DND-41 (cell line): ENCODE data around the gene IL17F.
A peak's percentile ranks its signal among the peaks of the same experiment; 100 is the strongest.

Source experiments
- ATAC-seq: fragments of 200-7000 bp; cut with Tn5 transposase; 3 replicates; pipeline ENCODE4 v1.9.1; 2021; ENCODE audit warnings: low read depth; ENCODE audit not compliant: insufficient read depth
- DNase-seq: peaks from one replicate; pipeline ENCODE4 v3.0.0-alpha.2; 2020
- H2AFZ ChIP-seq: 2 replicates; pipeline ENCODE4 v1.6.0; 2012; ENCODE audit warnings: low read depth, low read length
- H3K27ac ChIP-seq: 2 replicates; pipeline ENCODE4 v1.5.1; 2012; ENCODE audit warnings: low read length, inconsistent platforms
- H3K27me3 ChIP-seq: fragments of 200-600 bp; sonication (generic); 2 replicates; pipeline ENCODE4 v1.6.0; 2012; ENCODE audit warnings: low read length, mild to moderate bottlenecking, inconsistent platforms; ENCODE audit not compliant: insufficient read depth, poor library complexity
- H3K36me3 ChIP-seq: 2 replicates; pipeline ENCODE4 v1.5.1; 2012; ENCODE audit warnings: low read length, inconsistent platforms; ENCODE audit not compliant: insufficient read depth
- H3K4me1 ChIP-seq: 2 replicates; pipeline ENCODE4 v1.5.1; 2012; ENCODE audit warnings: mild to moderate bottlenecking, low read length; ENCODE audit not compliant: insufficient read depth
- H3K4me2 ChIP-seq: 2 replicates; pipeline ENCODE4 v1.6.0; 2012; ENCODE audit warnings: mild to moderate bottlenecking, moderate library complexity, low read length, inconsistent platforms; ENCODE audit not compliant: insufficient read depth
- H3K4me3 ChIP-seq, 2 experiments: fragments of 200-600 bp in 1 of 2; shearing (Covaris generic) in 1 of 2; 2 replicates each; pipeline ENCODE4 v1.5.1; 2012 to 2016; ENCODE audit warnings: inconsistent platforms in 2 of 2, low read length in 2 of 2, mild to moderate bottlenecking in 2 of 2, low read depth in 1 of 2, moderate library complexity in 1 of 2
- H3K79me2 ChIP-seq: 2 replicates; pipeline ENCODE4 v1.6.0; 2012; ENCODE audit warnings: low read length, inconsistent platforms; ENCODE audit not compliant: insufficient read depth
- H3K9ac ChIP-seq: 2 replicates; pipeline ENCODE4 v1.6.0; 2012; ENCODE audit warnings: low read depth, mild to moderate bottlenecking, inconsistent platforms, low read length, moderate library complexity
- H3K9me3 ChIP-seq: 2 replicates; pipeline ENCODE4 v1.5.1; 2012; ENCODE audit warnings: low read length, moderate library complexity, mild to moderate bottlenecking, inconsistent platforms; ENCODE audit not compliant: insufficient read depth, severe bottlenecking
- H4K20me1 ChIP-seq: 2 replicates; pipeline ENCODE4 v1.6.0; 2012; ENCODE audit warnings: low read length; ENCODE audit not compliant: insufficient read depth
- EZH2 ChIP-seq: IDR thresholded peaks from 3 replicates; pipeline ENCODE4 v1.6.1; 2012; ENCODE audit warnings: borderline replicate concordance, low read depth, mild to moderate bottlenecking, moderate library complexity, low read length, inconsistent platforms; ENCODE audit not compliant: severe bottlenecking
- TF ChIP-seq, protein P1 (sequence below): IDR thresholded peaks from 2 replicates; pipeline ENCODE4 v1.5.1; 2012; ENCODE audit warnings: borderline replicate concordance, low read length, moderate library complexity, mild to moderate bottlenecking; ENCODE audit not compliant: poor library complexity, severe bottlenecking; ENCODE audit errors: extremely low read depth

The IL17F gene

DNA sequence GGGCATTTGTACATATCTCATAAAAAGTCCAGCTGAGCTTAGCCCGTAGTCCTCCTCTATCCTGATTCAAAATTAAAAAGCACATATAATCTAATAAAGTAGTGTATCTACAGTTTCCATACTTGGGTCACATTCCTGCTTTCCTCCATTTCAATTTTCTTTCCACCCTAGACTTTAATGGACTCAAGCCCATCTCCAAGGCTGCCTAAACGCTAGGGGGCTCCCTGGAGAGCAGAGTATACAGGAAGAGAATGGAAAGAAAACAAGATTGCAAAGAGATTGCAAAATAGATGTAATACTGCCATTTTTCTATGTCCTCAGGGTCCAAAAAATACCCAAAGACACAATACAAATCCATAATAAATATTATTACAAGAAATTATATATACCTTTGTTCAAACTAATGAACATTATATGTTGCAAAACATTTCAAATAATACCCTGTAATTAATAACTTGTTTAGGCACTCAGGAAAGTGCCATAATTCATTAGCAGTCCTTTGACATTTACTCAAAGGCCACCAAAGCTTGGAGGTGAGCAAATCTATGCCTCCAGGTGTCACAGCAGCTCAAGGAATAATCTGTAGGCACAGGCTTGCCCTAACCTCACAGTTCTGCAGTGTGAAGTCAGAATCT, 42.6 kb upstream of the IL17F start:
- peaks cover 43% of the 10 kb centered on the region for H3K4me1 ChIP-seq
- H3K27me3 ChIP-seq = no peaks in the 10 kb centered on the region
- peak overlapping the region; percentile 56 for H2AFZ ChIP-seq
- H3K9me3 ChIP-seq = no peaks in the 10 kb centered on the region
- peaks cover 32% of the 10 kb centered on the region for H3K79me2 ChIP-seq
- peak overlapping the region; percentile 94 for H3K27ac ChIP-seq
- H3K4me3 ChIP-seq = no peak overlapping the region; a peak in 1 of 4 replicates
- peak overlapping the region; percentile 72 for H3K9ac ChIP-seq
- H4K20me1 ChIP-seq = peaks cover 14% of the 10 kb centered on the region
- no peak for TF ChIP-seq EZH2
- TF ChIP-seq, protein P1, sequence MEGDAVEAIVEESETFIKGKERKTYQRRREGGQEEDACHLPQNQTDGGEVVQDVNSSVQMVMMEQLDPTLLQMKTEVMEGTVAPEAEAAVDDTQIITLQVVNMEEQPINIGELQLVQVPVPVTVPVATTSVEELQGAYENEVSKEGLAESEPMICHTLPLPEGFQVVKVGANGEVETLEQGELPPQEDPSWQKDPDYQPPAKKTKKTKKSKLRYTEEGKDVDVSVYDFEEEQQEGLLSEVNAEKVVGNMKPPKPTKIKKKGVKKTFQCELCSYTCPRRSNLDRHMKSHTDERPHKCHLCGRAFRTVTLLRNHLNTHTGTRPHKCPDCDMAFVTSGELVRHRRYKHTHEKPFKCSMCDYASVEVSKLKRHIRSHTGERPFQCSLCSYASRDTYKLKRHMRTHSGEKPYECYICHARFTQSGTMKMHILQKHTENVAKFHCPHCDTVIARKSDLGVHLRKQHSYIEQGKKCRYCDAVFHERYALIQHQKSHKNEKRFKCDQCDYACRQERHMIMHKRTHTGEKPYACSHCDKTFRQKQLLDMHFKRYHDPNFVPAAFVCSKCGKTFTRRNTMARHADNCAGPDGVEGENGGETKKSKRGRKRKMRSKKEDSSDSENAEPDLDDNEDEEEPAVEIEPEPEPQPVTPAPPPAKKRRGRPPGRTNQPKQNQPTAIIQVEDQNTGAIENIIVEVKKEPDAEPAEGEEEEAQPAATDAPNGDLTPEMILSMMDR = peak; percentile 83
- H3K4me2 ChIP-seq = peak overlapping the region; percentile 72; the same call in 1 of the 2 replicates
- peaks cover 20% of the 10 kb centered on the region for H3K36me3 ChIP-seq
- DNase-seq (peak; percentile 82), ATAC-seq (no peak)

DNA sequence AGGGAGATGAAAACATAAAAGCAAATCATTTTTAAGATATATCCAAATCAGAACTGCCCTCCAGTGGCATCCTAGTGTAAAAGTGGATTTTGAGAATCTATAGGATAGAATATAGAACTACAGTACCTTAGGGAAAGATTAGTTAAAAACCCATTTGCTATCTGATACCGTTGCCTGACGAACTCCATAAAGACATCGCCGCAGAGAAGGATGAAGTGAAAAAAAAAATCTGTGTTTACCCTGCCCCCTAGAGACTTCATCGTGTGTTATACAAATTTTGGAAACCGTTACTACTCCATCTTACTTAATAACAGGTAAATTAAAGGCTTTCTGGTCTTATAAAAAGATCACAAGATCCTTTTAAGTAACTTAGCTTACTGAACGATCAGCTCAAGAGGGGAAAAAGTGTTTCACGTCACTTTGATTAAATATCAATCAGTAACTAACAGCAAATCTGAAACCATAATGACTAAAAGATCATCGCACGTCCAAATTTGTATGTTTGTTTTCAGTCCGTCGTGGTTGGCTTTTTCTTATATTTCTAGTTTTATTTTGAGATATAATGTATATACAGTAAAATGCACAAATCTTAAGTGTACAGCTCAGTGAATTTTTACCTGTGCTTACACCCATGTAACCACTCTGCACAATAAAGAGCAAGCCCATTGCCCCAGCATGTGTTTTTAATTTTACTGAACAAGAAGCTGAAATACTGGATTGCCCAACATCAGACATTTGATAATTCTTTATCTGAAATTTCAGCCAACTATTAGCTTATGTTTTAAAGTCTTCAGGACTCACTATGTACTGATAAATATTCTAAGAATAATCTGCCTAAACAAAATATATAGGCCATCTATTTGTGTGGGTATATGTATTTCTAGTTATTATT, 41.1 kb upstream of the IL17F start:
- Histone ChIP-seq H3K36me3 (peaks cover 35% of the 10 kb centered on the region), H3K9ac (peak overlapping the region; percentile 72), H4K20me1 (peaks cover 28% of the 10 kb centered on the region), H3K9me3 (no peaks in the 10 kb centered on the region), H3K27me3 (no peaks in the 10 kb centered on the region), H3K4me3 (peak overlapping the region; percentile 46 to 79), H3K79me2 (peaks cover 47% of the 10 kb centered on the region), H3K4me1 (peaks cover 58% of the 10 kb centered on the region), H3K27ac (peak overlapping the region; percentile 94), H2AFZ (peak overlapping the region; percentile 74), H3K4me2 (peak overlapping the region; percentile 72)
- DNase-seq (no peak), ATAC-seq (0 out of 3 replicates have a peak, but pooled peaks have one; percentile 11)
- TF ChIP-seq EZH2 = no peak
- TF ChIP-seq, protein P1 = peak; percentile 52

DNA sequence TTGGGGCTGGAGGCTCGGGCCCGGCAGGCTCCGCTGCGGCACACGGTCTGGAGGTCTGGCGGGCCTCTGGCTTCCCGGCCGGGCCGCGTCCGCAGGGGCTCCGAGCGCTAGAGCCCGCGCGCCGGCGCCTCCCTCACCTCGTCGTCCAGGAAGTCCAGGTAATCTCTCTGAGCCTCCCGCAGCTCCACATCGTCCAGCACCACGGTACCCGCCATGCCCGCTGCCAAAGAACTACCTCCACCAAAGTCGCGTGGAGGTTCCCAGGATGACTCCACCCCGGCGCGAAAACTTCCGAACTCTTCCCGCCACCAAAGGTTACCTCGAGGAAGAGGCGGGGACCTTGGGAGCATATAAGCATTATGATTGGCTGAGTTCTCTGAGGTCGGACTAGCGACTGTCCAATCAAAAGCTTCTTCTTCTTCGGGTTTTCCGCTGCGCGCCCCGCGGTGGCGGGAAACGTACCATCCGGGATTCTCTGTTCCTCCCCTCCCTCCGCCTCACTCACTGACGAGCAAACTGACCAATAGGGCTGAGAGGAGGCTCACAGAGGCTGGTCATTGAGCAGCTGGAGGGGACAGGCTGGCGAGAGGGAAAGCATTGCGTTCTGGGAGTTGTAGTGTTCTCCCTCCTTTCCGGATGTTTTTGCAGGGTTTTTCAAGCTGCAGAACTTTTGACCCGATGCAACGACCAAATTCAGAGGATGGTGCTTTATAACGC, 40.3 kb upstream of the IL17F start, which contains the start of gene MCM3:
MCM3 (minus strand) TSS at position 283 of the 717 bp plus-strand sequence; CDS start at position 215, 68 bp downstream.
- peak; percentile 99 for DNase-seq
- Histone ChIP-seq H3K79me2 (peaks cover 55% of the 10 kb centered on the region), H3K4me3 (peak within 1 kb of the TSS; percentile 79 to 92), H2AFZ (peak within 1 kb of the TSS; percentile 74), H3K36me3 (peaks cover 43% of the 10 kb centered on the region), H3K27me3 (no peaks in the 10 kb centered on the region), H3K9ac (peak within 1 kb of the TSS; percentile 72), H3K27ac (peak within 1 kb of the TSS; percentile 94), H4K20me1 (peaks cover 36% of the 10 kb centered on the region), H3K9me3 (no peaks in the 10 kb centered on the region), H3K4me2 (peak within 1 kb of the TSS; percentile 74), H3K4me1 (peaks cover 66% of the 10 kb centered on the region)
- TF ChIP-seq EZH2 = no peak
- TF ChIP-seq, protein P1 = no peak
- peak; percentile 95 for ATAC-seq
